Esophagus muscularis mucosa (tissue), 4 donors: ENCODE results near the gene SAMD1. TPM values are rescaled to one million over a fixed set of nuclear protein-coding genes. Genes with fewer than 3 reads are reported as not detected.

Experiments used
- DNase-seq: peaks from one replicate; pipeline ENCODE4 v3.0.0-alpha.2; 2017; ENCODE audit errors: extremely low spot score
- H3K27ac ChIP-seq, 4 donors: fragments of 200-600 bp; sonication (generic); replicated peaks in 1 of 4; 1 replicate in 3 of 4; 2 replicates in 1 of 4; pipeline ENCODE4 v1.5.1; 2016 to 2019; ENCODE audit warnings: mild to moderate bottlenecking in 1 of 4
- H3K27me3 ChIP-seq, 4 donors: fragments of 200-600 bp; sonication (generic); one replicate each; pipeline versions ENCODE4 v1.5.1 to v1.6.0; 2016 to 2019
- H3K36me3 ChIP-seq, 4 donors: fragments of 200-600 bp; sonication (generic); one replicate each; pipeline ENCODE4 v1.5.1; 2016 to 2019
- H3K4me1 ChIP-seq, 4 donors: fragments of 200-600 bp; sonication (generic); one replicate each; pipeline ENCODE4 v1.5.1; 2016 to 2019
- H3K4me3 ChIP-seq, 4 donors: fragments of 200-600 bp; sonication (generic); 1 replicate in 2 of 4; 2 replicates in 2 of 4; pipeline ENCODE4 v1.5.1; 2016 to 2019; ENCODE audit warnings: mild to moderate bottlenecking in 4 of 4, moderate library complexity in 1 of 4
- H3K9me3 ChIP-seq, 4 donors: fragments of 200-600 bp; sonication (generic); 1 replicate in 3 of 4; 2 replicates in 1 of 4; pipeline ENCODE4 v1.5.1; 2016 to 2019
- CTCF ChIP-seq, 3 experiments: fragments of 200-600 bp in 2 of 3; fragments of 450-650 bp in 1 of 3; sonication (generic) in 2 of 3; IDR thresholded peaks; one replicate each; pipeline ENCODE4 v1.5.1; 2017 to 2019; ENCODE audit warnings: antibody characterized with exemption in 3 of 3, mild to moderate bottlenecking in 2 of 3, moderate library complexity in 1 of 3
- EP300 ChIP-seq: sonication (generic); formaldehyde crosslinking; IDR thresholded peaks from one replicate; pipeline ENCODE4 v1.6.1; 2017; ENCODE audit warnings: antibody characterized with exemption
- POLR2A ChIP-seq: fragments of 450-650 bp; IDR thresholded peaks from one replicate; pipeline ENCODE4 v1.6.1; 2017; ENCODE audit warnings: antibody characterized with exemption, moderate library complexity, mild to moderate bottlenecking, low read depth
- POLR2AphosphoS5 ChIP-seq, 2 donors: sonication (generic); formaldehyde crosslinking; IDR thresholded peaks; one replicate each; pipeline ENCODE4 v1.6.1; 2017; ENCODE audit warnings: antibody characterized with exemption in 2 of 2
- WGBS: methylation state at CpG from one replicate; pipeline ENCODE4 v1.1.5; 2018; 5-methylcytosine and 5-hydroxymethylcytosine counted together
- intact Hi-C: fragments of 100-400 bp; cut with DNase I; formaldehyde crosslinking; loops from one replicate; pipeline ENCODE4 v1.15.1; 2023
- total RNA-seq, 4 donors: library from RNA; depleted of rRNA; stranded (reverse); fragments of >200 nt; gene quantifications; one replicate each; pipeline versions ENCODE4 v1.1.0 to v1.2.1, GENCODE V29; 2016

SAMD1 gene
- total RNA-seq, 4 donors from 2014 or later: 24.1 to 75.6 (median 48.8) TPM

- peaks cover 58 to 67% (median 63%) of the 10 kb centered on the region in 4 donors for H3K4me1 ChIP-seq
- H3K9me3 ChIP-seq: no peaks in the 10 kb centered on the region
These were observed 27.2 kb upstream of the SAMD1 start, which contains the start of gene PRKACA for GRCh38 chr19:14117668-14118164. PRKACA (minus strand) TSS chr19:14117762; CDS start chr19:14117547, 215 bp downstream.

GRCh38 chr19:14116918-14117578 lies 26.5 kb upstream of the SAMD1 start:
- intact Hi-C loops: no loop called here
- H3K4me1 ChIP-seq: peaks cover 65 to 74% (median 70%) of the 10 kb centered on the region in 4 donors
- H3K27ac ChIP-seq: peak overlapping the region; percentile 86 to 100 (median 98)

More at GRCh38 chr19:14117668-14118164, 27.2 kb upstream of the SAMD1 start, which contains the start of gene PRKACA:
- 0% methylated on average over 3 of the region's 67 CpGs for WGBS
- Histone ChIP-seq H3K27ac (peak within 1 kb of the TSS; percentile 98 to 100 (median 100)), H3K4me3 (peak within 1 kb of the TSS; percentile 86 to 98 (median 97)), H3K36me3 (no peaks in the 10 kb centered on the region), H3K27me3 (no peaks in the 10 kb centered on the region)
- peak; percentile 99 for DNase-seq
- intact Hi-C loops: loop anchor here (2.0 kb wide), 1 partner anchor 45 kb away; the partner anchor contains the start of gene MISP3
- TF ChIP-seq POLR2AphosphoS5 (IDR thresholded peaks at IDR 0.05) (peak; percentile 81), EP300 (no peak), CTCF (IDR thresholded peaks at IDR 0.05) (no peak), POLR2A (no peak)

GRCh38 chr19:14116525-14116917 lies 26.0 kb upstream of the SAMD1 start:
- Histone ChIP-seq H3K27ac (peak overlapping the region; percentile 86 to 100 (median 98)), H3K4me1 (peaks cover 70 to 79% (median 75%) of the 10 kb centered on the region in 4 donors), H3K36me3 (no peaks in the 10 kb centered on the region), H3K9me3 (no peaks in the 10 kb centered on the region), H3K27me3 (no peaks in the 10 kb centered on the region), H3K4me3 (peak overlapping the region; percentile 86 to 98 (median 97))
- DNase-seq: no peak
- 11% methylated on average over 6 of the region's 6 CpGs for WGBS
- TF ChIP-seq POLR2AphosphoS5 (IDR thresholded peaks at IDR 0.05): no peak
- no peak for TF ChIP-seq EP300
- no peak for TF ChIP-seq POLR2A
- TF ChIP-seq CTCF (IDR thresholded peaks at IDR 0.05): no peak
- intact Hi-C loops: no loop called here

More at GRCh38 chr19:14116918-14117578, 26.5 kb upstream of the SAMD1 start:
- H3K4me3 ChIP-seq: peak overlapping the region; percentile 86 to 98 (median 97)
- no peaks in the 10 kb centered on the region for H3K36me3 ChIP-seq
- H3K9me3 ChIP-seq: no peaks in the 10 kb centered on the region
- 0% methylated on average over 9 of the region's 33 CpGs for WGBS
- TF ChIP-seq POLR2A (no peak), POLR2AphosphoS5 (IDR thresholded peaks at IDR 0.05) (no peak), EP300 (no peak), CTCF (IDR thresholded peaks at IDR 0.05) (no peak)
- no peak for DNase-seq
- H3K27me3 ChIP-seq: no peaks in the 10 kb centered on the region

GRCh38 chr19:14115756-14116155 lies 25.2 kb upstream of the SAMD1 start:
- 74% methylated on average over 5 of the region's 5 CpGs for WGBS
- Histone ChIP-seq H3K27ac (peak overlapping the region; percentile 86 to 100 (median 98)), H3K4me1 (peaks cover 71 to 87% (median 82%) of the 10 kb centered on the region in 4 donors), H3K9me3 (no peaks in the 10 kb centered on the region), H3K4me3 (peak overlapping the region; percentile 86 to 98 (median 97)), H3K36me3 (no peaks in the 10 kb centered on the region), H3K27me3 (no peaks in the 10 kb centered on the region)
- DNase-seq: no peak
- TF ChIP-seq CTCF (IDR thresholded peaks at IDR 0.05): no peak
- TF ChIP-seq EP300: no peak
- no peak for TF ChIP-seq POLR2AphosphoS5 (IDR thresholded peaks at IDR 0.05)
- no peak for TF ChIP-seq POLR2A
- intact Hi-C loops: no loop called here
